NCI-H1436 (cell line): ENCODE results near the gene NPRL2.

Experiments used
- DNase-seq: peaks from one replicate; lab custom pipeline; 2025; lab: John Stamatoyannopoulos, UW

The NPRL2 gene

DNA sequence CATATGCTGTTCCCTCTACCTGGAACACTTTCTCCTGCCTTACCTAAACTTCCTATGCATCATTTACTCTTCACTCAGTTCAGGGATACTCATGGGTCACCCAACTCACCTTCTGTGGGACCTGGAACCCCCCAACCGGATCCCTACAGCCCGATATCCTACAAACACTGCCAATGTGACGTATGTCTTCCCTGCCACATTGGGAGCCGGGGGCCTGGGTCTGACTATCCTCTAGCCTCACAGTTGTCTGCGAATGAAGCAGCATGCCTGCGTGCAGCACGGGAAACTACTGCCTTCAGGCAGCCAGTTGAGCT, 405 bp downstream of the NPRL2 start:
- no peak for DNase-seq

GRCh38 chr3:50347187-50347813, 3.3 kb downstream of the NPRL2 start:
- DNase-seq: peak; percentile 44

DNA sequence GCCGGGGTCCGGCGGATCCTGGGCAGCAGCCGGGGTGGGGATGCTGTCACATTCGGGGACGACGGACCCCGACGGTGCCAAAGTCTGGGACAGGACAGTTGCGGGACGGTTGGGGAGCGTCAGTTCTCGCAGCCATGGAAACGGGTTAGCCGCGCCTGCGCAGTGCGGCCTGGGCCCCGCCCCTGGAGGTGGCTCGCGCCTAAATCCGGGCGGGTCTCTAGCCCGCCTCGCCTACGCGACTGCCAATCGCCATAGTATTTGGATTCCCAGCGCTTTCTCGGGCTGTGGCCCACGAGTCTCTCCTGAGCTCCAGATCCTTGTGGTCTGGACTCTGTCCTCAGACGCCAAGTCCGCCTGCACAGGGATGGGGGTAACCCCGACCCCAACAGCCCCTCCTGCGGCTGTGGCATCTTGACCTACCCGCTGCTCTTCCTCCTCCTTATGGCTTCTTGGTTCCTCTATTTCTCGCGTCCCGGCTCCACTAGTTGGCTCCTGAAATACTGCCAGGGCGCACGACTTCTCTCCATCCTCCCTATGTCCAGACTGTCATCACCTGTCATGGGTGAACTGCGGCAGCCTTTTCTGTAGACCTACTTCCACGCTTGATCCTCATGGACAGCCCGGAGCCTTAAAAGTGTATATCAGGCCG, 4.9 kb downstream of the NPRL2 start, which contains the start of gene ZMYND10:
Gene ZMYND10 (minus strand): TSS at position 147 of the 649 bp plus-strand sequence. CDS start 153 bp downstream, outside the sequence.
- peak; percentile 19 for DNase-seq

DNA sequence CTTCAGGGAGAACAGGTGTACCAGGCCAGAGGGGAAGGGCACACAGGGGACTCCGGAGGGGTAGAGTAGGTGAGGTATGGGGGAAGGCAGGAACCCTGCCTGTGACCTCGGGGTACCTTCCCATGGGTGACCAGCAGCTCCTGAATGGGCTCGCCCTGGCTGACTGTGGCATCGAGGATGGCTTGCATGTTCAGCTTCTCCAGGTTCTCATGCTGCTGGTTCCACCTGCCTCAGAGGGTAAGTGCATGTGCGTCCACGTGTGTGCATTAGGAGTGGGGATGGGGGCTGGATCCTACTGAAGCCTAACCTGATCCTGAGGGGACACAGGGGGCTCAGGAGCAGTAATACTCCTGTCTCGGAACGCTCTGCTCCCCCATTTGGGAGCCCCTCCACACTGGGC, 5.6 kb downstream of the NPRL2 start:
- no peak for DNase-seq

DNA sequence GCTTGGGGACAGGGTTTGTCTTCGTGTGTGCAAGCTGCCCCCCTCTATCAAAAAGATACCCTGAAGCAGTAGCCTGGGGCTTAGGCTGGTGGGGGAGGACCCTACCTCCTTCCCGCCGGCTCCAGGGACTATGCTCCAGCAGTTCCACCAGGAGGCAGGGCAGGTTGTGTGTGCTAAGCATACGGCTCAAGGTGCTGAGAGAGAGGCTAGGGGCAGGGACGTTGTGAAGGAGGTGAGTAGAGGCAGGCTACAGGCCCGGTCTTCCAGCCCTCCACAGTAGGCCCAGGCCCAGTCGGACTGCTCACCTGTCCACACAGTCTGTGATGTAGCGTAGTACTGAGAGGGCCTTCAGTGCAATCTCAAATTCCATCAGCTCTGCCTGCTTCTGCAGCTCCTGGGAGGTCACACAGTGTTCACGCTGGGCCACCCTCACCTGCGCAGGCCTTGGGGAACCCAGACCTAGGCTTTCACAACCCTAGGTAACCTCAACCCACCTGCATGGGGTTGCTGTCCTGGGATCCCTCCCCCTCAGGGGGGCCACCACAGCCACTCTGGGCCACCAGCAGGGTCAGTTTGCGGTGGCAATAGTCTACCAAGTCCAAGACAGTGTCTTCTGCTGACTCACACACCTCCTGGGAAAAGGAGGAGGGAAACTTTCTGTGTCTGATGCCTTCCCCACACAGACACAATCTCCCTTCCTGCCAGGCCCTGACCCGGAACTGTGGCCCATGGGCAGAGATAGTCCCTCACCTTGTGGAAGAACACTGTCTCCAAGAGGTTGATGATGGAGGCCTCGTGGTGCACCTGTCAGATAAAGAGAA, 7.6 kb downstream of the NPRL2 start:
- DNase-seq: no peak

DNA sequence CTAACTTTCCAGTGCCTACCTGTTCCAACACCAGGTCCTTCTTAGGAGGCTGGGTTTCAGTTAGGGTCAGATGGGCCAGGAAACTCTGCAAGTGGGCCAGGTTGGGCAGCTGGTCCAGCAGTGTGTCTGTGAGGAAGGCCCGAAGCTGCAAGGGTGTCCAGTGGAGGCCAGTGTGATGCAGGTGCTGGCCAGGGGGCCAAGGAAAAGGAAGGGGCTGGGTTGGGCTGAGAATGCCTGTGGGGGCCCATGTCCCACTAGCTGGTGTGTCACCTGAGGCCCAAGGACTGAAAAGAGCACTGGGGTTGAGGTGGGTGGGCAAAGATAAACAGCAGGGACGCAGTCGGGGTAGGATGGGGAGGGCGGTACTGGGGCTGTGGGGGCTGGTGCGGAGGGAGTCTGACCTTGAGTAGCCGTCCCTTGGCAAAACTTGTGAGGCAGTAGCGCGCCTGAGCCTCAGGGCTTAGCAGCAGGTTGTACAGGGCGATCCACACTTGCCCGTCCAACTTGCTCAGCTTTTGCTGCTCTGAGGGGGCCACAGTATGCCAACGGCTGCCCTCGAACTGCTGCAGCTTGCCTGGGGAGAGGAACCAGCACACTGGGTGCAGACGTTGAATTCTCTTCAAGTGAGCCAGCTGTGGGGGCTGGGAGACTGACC, 8.5 kb downstream of the NPRL2 start:
- DNase-seq: no peak

GRCh38 chr3:50341537-50341936, 9.0 kb downstream of the NPRL2 start:
- DNase-seq: no peak

DNA sequence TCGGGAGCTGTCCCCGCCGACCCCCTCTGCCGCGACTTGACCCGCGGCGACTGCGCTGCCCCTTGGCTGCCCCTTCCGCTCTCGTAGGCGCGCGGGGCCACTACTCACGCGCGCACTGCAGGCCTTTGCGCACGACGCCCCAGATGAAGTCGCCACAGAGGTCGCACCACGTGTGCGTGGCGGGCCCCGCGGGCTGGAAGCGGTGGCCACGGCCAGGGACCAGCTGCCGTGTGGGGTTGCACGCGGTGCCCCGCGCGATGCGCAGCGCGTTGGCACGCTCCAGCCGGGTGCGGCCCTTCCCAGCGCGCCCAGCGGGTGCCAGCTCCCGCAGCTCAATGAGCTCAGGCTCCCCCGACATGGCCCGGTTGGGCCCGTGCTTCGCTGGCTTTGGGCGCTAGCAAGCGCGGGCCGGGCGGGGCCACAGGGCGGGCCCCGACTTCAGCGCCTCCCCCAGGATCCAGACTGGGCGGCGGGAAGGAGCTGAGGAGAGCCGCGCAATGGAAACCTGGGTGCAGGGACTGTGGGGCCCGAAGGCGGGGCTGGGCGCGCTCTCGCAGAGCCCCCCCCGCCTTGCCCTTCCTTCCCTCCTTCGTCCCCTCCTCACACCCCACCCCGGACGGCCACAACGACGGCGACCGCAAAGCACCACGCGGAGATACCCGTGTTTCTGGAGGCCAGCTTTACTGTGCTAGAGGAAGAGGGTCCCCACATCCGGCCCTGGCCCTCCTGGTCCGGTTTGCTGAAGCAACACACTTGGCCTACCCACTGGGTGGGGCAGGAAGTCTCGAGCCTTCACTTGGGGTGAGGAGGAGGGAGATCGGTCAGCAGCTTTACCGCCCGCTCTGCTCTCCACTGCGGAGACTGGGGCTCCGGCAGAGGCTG, 9.9 kb downstream of the NPRL2 start, which contains the start of gene RASSF1:
Gene RASSF1 (minus strand): TSS at position 389 of the 882 bp plus-strand sequence. CDS start 31 bp downstream, at position 358.
- no peak for DNase-seq

GRCh38 chr3:50340147-50340447, 10.5 kb downstream of the NPRL2 start:
- DNase-seq: no peak

GRCh38 chr3:50339485-50340146, 11.0 kb downstream of the NPRL2 start:
- no peak for DNase-seq

GRCh38 chr3:50338965-50339364, 11.6 kb downstream of the NPRL2 start:
- DNase-seq: no peak

GRCh38 chr3:50337175-50337861, 13.3 kb downstream of the NPRL2 start:
- peak; percentile 85 for DNase-seq

DNA sequence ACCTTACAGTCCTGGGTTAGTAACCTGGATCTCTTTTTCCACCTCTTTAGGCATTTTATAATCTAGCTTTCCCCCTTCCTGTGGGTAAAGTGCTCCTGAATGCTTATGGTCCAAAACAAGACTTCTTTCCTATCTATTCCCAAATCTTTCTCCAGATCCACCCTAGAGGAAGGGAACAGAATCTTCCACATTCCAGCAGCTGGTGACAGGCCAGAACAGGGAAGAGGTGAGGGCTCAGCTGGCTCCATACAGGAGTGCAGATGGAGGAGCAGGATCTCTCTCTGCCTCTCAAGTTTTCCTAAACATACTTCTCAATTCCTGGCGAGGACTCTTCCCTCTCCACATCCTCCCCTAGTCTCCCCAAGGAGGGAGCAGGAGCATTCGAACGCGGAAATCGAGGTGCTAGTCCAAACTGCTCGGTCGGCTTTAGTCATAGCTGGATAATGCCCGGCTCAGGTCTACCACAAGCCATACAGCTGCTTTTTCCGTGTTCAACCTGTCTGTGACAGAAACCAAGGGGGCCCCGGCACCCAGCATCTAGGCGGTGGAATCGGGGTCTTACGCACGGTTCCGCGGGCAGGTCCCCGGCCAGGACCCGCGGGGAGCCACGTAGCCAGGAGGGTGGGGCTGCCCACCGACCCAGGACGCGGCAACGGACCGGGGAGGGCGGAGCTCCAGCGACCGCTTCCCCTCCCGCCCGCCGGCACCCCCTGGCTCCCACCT, 14.0 kb downstream of the NPRL2 start:
- no peak for DNase-seq

DNA sequence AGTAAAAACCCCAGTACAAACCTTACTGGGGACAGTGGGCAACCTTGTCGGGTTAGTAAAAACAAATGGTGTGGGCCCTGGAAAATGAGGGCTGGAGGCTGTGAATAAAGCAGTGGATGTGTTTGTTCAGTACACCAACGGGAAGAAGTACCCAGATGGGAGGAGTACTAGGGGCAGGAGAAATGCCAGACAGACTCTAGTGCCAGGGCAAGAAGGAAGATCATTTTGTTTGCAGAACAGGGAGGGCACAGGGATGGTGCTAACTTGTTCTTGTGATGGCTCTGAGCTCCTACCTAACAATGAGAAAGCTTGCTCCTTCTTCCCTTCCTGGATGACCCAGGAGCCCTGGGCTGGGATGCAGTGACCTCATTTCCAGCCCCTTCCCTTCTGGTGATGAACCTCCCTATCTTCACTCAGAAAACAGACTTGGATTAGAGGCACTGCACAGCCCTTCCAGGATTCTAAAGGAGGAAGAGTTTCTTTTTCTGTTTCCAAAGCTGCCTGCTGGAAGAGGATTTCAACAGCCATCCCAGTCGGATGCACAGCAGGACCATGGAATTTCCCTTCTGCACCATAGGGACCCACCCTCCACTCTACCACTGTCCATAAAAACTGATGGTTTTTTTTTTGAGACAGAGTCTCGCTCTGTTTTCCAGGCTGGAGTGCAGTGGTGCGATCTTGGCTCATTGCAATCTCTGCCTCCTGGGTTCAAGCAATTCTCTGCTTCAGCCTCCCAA, 16.1 kb downstream of the NPRL2 start:
- no peak for DNase-seq

DNA sequence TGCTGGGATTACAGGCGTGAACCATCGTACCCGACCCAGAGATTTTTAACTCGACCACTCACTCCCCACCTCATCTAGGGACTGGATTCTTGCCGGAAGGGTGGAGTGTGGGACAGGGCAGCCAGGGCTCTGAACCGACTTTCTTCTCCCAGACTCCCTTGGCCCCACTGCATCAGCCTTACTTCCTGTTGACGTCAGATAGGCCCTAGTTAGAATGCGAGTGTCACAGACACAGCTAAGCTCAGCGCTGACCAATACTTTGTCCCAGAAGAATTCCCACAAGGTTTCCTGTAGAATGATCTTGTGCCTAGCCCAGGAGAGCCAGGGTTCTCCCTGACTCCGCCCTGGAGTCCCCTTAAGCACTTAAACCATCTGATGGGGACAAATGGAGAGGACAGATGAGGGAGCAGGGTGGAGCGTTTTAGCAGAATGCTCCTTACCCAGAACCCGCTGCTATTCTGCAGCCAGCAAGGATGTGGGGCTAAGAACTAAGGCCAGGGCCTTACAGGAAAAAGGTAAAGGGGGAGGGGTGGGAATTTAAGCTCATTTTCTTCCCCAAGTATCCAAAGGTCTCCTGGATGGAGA, 16.7 kb downstream of the NPRL2 start:
- no peak for DNase-seq

GRCh38 chr3:50331364-50331907, 19.1 kb downstream of the NPRL2 start:
- no peak for DNase-seq

GRCh38 chr3:50330330-50330729, 20.2 kb downstream of the NPRL2 start:
- no peak for DNase-seq

DNA sequence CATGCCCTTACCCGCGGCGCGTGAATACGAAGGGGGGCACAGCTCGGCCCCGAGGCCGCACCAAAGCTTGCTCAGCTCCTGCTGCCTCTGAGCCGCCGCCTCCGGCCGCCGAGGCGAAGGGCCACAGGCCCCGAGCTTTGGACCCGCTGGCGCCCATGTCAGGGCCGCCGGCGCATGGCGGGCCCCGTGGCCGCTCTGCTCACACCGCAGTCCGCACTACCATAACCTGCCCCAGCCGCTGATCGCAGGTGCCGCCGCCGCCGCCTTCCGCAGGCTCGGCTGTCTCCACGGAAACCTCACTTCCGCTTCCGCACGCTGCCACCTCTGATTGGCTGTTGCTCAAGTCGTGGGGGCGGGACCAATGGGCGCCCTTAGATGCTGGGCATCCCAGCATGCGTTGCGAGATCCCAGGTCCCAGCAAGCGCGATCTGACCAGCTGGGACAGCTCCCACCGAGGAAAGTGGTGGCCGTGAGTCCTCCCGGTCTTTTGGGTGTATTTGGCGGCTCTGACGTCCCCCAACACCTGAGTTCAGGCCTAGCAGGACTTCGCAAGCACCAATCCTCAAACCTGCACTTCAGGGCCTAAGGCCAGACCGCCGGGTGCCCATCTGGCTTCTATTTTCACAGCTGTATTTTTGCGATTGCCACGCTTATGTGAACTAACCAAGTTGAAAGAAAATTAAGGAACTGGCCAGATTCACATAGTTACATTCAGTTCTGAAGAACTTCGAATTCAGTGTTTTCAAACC, 22.5 kb downstream of the NPRL2 start, which contains the start of gene TUSC2:
Gene TUSC2 (minus strand): TSS at position 281 of the 749 bp plus-strand sequence. CDS start 124 bp downstream, at position 157.
- peak; percentile 92 for DNase-seq
